Mesodermal cell (in vitro differentiated cells): ENCODE measurements around the gene HK1.
"Not testable (repeated sequence)": the region's sequence is repeated elsewhere in the genome, so short reads cannot be mapped to it uniquely, and the experiment has no call there.

Experiments
- H3K27ac ChIP-seq: 2 replicates; pipeline ENCODE4 v1.7.0; 2013; ENCODE audit warnings: mild to moderate bottlenecking, low read depth, low read length, moderate library complexity; ENCODE audit not compliant: severe bottlenecking
- H3K36me3 ChIP-seq: 2 replicates; pipeline ENCODE4 v1.7.1; 2013; ENCODE audit warnings: mild to moderate bottlenecking, low read length, moderate library complexity; ENCODE audit not compliant: control insufficient read depth, insufficient read depth
- H3K4me1 ChIP-seq: one replicate; pipeline ENCODE4 v1.7.1; 2013; ENCODE audit warnings: mild to moderate bottlenecking, low read length; ENCODE audit not compliant: insufficient read depth, control insufficient read depth, poor library complexity, severe bottlenecking
- H3K4me3 ChIP-seq: 2 replicates; pipeline ENCODE4 v1.7.0; 2013; ENCODE audit warnings: low read length, control low read depth, mild to moderate bottlenecking; ENCODE audit not compliant: insufficient read depth, poor library complexity, severe bottlenecking; ENCODE audit errors: extremely low read depth
- H3K9me3 ChIP-seq: 2 replicates; pipeline ENCODE4 v1.7.1; 2013; ENCODE audit warnings: mild to moderate bottlenecking, low read length, moderate library complexity; ENCODE audit not compliant: control insufficient read depth
- WGBS, 2 experiments: methylation state at CpG; one replicate each; pipeline ENCODE4 v1.1.5; 2013; ENCODE audit warnings: missing lambda C conversion rate in 2 of 2; ENCODE audit not compliant: insufficient coverage in 2 of 2; 5-methylcytosine and 5-hydroxymethylcytosine counted together

The HK1 gene

DNA sequence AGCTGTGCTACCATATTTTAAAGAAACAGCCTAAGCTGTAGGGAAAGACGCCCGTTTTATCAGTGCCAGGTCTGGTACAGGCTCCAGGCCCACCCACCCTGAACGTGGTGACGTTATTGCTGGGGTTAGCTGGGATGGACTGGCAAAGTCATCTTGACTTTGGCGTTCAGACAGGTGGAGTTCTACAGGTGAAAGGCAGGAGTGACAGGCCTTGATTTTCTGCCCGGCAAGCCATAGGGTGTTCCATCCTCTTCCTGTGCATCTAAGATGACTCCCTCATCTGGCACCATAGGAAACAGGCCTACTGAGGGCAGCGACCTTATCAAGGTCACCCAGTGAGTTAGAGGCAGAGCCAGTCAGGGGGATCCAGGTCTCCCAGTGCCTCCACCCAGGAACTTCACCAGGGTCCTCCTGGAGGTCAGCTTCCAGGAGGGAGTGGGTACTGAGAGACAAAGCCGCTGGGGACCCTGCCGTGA, 41.6 kb downstream of the HK1 start:
- Histone ChIP-seq H3K4me3 (peak overlapping the region; percentile 87), H3K4me1 (peaks cover 56% of the 10 kb centered on the region), H3K27ac (no peak overlapping the region), H3K9me3 (no peaks in the 10 kb centered on the region), H3K36me3 (peaks cover 15% of the 10 kb centered on the region)
- WGBS, 2 experiments = 42 to 49% methylated on average over 7 to 9 of the region's 9 CpGs

DNA sequence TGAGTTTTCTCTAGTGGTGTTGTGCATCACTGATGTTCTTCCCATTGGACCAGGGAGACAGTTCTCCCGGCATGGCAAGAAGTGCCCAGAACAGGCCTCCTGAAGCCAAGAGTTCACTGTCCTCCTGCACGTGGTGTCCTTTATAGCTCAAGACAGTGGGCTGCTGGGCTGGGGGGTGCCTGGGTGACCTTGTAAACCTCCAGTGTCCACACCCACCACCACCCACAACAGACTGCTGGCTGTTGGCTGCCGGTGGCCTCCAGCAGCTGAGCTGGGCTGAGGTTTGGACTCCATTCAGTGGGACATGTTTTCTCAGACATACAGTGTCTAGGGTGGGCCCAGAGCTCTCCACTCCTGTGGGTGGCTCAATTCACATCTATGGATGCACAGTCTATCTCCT, 42.2 kb downstream of the HK1 start:
- 92 to 95% methylated on average over 1 to 3 of the region's 3 CpGs for WGBS, 2 experiments
- Histone ChIP-seq H3K36me3 (peaks cover 15% of the 10 kb centered on the region), H3K4me3 (peak overlapping the region; percentile 87), H3K9me3 (no peaks in the 10 kb centered on the region), H3K4me1 (peaks cover 53% of the 10 kb centered on the region), H3K27ac (no peak overlapping the region)

DNA sequence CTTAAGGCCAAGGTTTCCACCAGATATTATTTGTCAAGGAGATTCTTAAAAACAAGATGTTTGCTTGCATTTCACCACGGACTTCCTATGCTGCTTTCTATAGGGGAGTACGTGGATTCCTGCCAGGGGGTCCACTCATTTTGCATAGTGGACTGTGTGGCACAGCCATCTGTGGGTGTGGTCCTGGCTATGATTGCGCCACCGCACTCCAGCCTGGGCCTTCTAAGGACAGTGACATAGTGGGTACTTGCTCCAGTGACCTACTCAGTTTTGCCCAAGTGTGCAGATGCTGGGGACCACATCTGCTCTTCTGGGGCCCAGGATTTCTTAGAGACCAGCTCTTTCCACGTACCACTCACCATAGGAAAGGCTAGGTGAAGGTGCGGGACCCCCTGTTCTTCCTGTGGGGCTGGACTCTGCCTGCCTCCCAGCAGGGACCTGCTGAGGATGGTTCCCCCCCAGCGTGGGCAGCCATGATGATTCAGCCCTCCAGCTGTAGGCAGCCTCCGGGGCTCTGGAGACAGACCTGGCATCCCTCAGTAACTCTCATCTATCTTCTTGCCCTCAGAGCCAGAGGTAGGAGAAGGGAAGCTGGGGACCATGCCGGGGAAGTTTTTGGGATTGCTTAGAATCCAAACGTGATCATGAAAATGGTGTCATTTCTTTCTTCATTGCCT, 42.9 kb downstream of the HK1 start:
- Histone ChIP-seq H3K27ac (no peak overlapping the region), H3K9me3 (no peaks in the 10 kb centered on the region), H3K4me3 (no peak overlapping the region), H3K4me1 (peaks cover 50% of the 10 kb centered on the region), H3K36me3 (peaks cover 15% of the 10 kb centered on the region)
- 90 to 95% methylated on average over 7 of the region's 10 CpGs for WGBS, 2 experiments

DNA sequence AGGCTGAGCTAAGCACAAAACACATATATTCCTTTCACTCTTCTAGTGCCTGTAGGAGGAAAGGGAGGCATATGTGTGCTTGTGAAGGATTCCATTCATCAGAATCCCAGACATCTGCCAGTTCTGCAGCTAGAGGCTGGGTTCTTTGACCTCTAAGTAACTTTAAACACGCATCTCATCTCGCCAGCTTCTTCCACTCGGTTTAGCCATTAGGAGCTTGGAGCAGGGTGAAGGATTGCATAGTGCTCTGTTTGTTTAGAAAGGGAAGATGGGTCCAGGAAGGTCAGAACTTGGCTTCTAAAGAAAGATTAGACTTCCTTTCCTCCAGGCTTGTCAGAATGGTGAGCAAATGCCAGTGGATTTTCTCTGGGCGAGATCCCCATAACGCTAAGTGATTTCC, 43.6 kb downstream of the HK1 start:
- 69 to 93% methylated on average over 2 to 3 of the region's 5 CpGs for WGBS, 2 experiments
- H3K36me3 ChIP-seq = peaks cover 15% of the 10 kb centered on the region
- peaks cover 50% of the 10 kb centered on the region for H3K4me1 ChIP-seq
- H3K4me3 ChIP-seq = no peak overlapping the region
- no peaks in the 10 kb centered on the region for H3K9me3 ChIP-seq
- H3K27ac ChIP-seq = no peak overlapping the region

DNA sequence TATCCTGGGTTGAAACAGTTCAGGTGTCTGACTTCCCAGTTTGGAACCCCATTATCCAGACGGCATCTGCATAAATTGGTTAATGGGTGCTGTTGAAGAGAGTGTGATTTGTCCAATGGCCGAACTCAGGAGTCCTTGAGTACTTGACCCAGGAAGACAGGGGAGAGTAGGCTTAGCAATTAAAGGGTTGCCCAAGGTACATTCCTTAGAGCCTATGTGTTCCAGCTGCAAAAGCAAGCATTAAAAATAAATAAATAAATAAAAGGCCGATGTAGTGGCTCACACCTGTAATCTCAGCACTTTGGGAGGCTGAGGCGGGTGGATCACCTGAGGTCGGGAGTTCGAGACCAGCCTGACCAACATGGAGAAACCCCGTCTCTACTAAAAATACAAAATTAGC, 44.0 kb downstream of the HK1 start:
- H3K4me3 ChIP-seq, H3K27ac ChIP-seq, H3K9me3 ChIP-seq: not testable (repeated sequence)
- WGBS, 2 experiments = 80 to 90% methylated on average over 1 to 2 of the region's 7 CpGs
- H3K4me1 ChIP-seq = peaks cover 50% of the 10 kb centered on the region
- H3K36me3 ChIP-seq = peaks cover 15% of the 10 kb centered on the region

DNA sequence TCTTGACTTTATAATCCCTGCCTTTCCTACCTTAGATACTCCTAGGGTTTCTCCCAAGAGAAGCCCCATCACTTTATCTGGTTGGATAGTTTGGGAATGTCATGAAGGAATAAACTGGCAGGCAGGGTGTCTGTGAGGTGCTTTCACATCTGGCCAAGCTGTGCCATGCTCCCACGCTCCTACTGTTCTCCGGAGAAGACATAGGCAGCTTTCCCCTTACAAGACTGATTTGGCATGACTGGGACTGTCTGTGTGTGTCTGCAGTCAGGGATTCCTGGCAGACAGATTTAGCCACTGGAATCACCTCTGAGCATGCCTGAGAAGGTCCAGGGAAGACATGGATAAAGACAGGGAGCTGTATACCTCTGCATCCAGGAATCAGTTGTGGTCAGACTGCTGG, 45.3 kb downstream of the HK1 start:
- Histone ChIP-seq H3K4me3 (no peak overlapping the region), H3K9me3 (no peaks in the 10 kb centered on the region), H3K36me3 (peaks cover 15% of the 10 kb centered on the region), H3K27ac (no peak overlapping the region), H3K4me1 (peaks cover 56% of the 10 kb centered on the region)
- 67 to 94% methylated on average over 1 to 2 of the region's 2 CpGs for WGBS, 2 experiments

DNA sequence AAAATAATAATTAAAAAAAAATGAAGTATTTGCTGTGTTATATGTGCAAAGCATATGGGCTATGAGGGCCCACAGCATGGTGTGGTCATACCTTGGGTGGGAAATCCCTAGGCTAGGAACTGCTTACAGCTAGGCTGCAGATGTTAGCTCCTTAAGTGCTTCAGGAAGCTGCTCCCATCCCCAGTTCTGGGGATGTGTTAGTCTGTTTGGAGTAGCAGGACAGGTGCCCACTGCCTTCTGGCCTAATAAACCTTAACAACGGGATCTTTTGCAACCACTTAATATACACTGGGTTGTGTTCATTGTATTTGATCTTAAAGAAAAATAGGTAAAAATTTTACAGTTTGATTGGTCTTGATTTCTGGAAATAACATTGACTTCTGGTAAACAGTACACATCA, 46.3 kb downstream of the HK1 start:
- Histone ChIP-seq H3K4me3 (no peak overlapping the region), H3K27ac (no peak overlapping the region), H3K4me1 (peaks cover 59% of the 10 kb centered on the region), H3K9me3 (no peaks in the 10 kb centered on the region), H3K36me3 (peaks cover 15% of the 10 kb centered on the region)
- WGBS, 2 experiments = no CpG with 5 or more reads among the region's 1 CpG

DNA sequence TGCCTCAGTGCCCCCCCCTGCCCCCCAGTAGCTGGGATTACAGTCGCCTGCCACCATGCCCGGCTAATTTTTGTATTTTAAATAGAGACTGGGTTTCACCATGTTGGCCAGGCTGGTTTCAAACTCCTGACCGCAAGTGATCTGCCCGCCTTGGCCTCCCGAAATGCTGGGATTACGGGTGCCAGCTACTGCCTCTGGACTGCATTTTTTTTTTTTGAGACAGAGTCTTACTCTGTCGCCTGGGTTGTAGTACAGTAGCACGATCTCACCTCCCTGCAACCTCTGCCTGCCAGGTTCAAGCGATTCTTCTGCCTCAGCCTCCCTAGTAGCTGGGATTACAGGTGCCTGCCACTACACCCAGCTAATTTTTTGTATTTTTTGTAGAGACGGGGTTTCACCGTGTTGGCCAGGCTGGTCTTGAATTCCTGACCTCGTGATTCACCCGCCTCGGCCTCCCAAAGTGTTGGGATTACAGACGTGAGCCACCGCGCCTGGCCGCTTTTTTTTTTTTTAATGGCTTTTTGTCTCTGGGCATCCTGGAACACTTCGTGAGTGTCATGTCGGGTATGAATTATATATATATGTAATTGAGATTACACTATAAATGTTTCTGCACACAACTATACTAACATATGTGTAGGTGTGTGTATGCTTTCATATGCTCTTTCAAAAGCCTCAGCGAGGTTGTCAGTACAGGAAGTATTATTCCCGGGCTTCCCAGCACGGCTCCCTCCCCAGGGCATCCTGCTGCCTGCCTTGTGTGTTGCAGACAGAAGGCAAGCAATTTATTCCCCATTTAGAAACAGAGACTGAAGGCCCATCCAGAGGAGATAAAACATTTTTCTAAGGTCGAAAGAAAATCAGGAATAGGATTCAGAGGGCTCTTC, 47.6 kb downstream of the HK1 start:
- H3K36me3 ChIP-seq = peaks cover 14% of the 10 kb centered on the region
- H3K9me3 ChIP-seq, H3K4me3 ChIP-seq: not testable (repeated sequence)
- H3K27ac ChIP-seq = peak overlapping the region; percentile 79
- 41 to 43% methylated on average over 19 of the region's 24 CpGs for WGBS, 2 experiments
- peaks cover 59% of the 10 kb centered on the region for H3K4me1 ChIP-seq

DNA sequence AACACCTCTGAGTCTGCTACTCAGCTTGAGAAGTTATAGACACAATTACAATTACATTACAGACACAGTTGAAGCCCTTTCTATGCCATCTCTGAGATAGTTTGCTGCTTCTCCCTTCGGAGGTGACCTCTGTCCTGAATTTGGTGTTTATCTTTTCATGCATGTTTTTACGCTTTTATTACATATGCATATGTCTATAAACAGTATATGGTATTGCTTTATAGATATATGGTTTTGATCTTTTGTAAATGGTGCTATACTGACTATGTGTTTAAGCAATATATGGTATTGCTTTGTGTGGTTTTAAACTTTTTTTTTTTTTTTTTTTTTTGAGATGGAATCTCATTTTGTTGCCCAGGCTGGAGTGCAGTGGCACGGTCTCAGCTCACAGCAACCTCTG, 48.4 kb downstream of the HK1 start:
- no CpG with 5 or more reads among the region's 3 CpGs for WGBS, 2 experiments
- peak overlapping the region; percentile 79 for H3K27ac ChIP-seq
- no peaks in the 10 kb centered on the region for H3K9me3 ChIP-seq
- H3K4me3 ChIP-seq = no peak overlapping the region
- peaks cover 60% of the 10 kb centered on the region for H3K4me1 ChIP-seq
- H3K36me3 ChIP-seq = peaks cover 14% of the 10 kb centered on the region

DNA sequence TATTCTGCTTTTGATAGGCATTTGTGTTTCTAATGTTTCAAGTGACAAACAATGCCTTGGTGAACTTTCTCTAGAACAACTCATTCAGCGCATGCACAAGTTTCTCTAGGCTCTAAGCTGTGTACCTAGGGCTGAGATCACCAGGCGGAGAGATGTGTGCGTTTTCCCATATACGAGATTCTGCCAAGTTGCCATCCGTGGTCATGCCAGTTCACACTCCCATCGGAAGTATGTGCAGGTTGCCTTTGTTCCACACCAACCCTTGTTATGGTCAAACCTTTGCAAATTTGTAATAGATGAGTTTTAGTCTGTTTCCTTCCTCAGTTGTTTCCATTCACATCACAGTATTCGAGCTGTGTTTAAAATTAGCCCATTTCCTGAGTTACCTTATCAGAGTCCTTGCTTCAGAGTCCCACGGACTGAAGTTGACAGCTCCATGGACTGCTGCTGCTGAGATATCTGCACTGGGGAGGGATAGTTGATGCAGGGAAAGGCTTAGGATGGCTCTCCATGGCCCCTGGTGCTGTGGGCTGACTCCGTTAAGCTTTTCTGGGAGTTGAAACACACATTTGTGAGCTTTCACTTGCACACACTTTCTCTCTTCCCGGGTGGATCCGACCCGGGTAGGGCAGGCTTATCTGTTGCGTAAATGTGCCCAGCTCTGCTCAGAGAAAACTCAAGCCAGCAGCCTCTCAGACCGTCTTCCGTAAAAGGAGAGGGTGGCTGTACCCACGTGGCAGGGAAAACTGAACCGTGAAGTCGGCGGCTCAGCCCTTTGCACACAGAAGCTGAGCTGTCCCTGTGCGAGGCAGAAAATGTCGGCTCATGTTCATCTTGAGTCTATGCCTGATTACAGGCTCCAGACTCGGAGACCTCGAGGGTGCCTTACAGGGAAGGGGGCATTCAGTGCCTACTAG, 49.4 kb downstream of the HK1 start:
- Histone ChIP-seq H3K27ac (peak overlapping the region; percentile 32), H3K4me3 (no peak overlapping the region), H3K36me3 (peaks cover 22% of the 10 kb centered on the region), H3K9me3 (no peaks in the 10 kb centered on the region), H3K4me1 (peaks cover 64% of the 10 kb centered on the region)
- 78 to 85% methylated on average over 20 to 22 of the region's 23 CpGs for WGBS, 2 experiments
